Tibial nerve (tissue), 4 donors: ENCODE results near the gene ZKSCAN5. TPM values are rescaled to one million over a fixed set of nuclear protein-coding genes. Genes with fewer than 3 reads are reported as not detected.
"Not testable (repeated sequence)": the region's sequence is repeated elsewhere in the genome, so short reads cannot be mapped to it uniquely, and the experiment has no call there.

Experiments used
- DNase-seq, 2 donors: peaks; one replicate each; pipeline ENCODE4 v3.0.0-alpha.2; 2019; ENCODE audit warnings: low spot score in 2 of 2
- H3K27ac ChIP-seq, 4 donors: fragments of 200-600 bp; sonication (generic) in 3 of 4; one replicate each; pipeline ENCODE4 v1.5.1; 2017 to 2019; ENCODE audit warnings: mild to moderate bottlenecking in 1 of 4
- H3K27me3 ChIP-seq, 2 donors: fragments of 200-600 bp; sonication (generic) in 1 of 2; one replicate each; pipeline versions ENCODE4 v1.5.1 to v1.6.0; 2017 to 2019
- H3K36me3 ChIP-seq, 3 donors: fragments of 200-600 bp; sonication (generic); one replicate each; pipeline ENCODE4 v1.5.1; 2018 to 2019
- H3K4me1 ChIP-seq, 4 donors: fragments of 200-600 bp; sonication (generic) in 3 of 4; one replicate each; pipeline ENCODE4 v1.5.1; 2017 to 2019
- H3K4me3 ChIP-seq, 4 donors: fragments of 200-600 bp; sonication (generic) in 3 of 4; one replicate each; pipeline ENCODE4 v1.5.1; 2017 to 2019; ENCODE audit warnings: mild to moderate bottlenecking in 1 of 4, moderate library complexity in 1 of 4
- H3K9me3 ChIP-seq, 4 donors: fragments of 200-600 bp; sonication (generic) in 3 of 4; one replicate each; pipeline ENCODE4 v1.5.1; 2017 to 2019
- CTCF ChIP-seq, 5 experiments: fragments of 200-600 bp in 3 of 5; fragments of 450-650 bp in 2 of 5; sonication (generic) in 3 of 5; IDR thresholded peaks; one replicate each; pipeline ENCODE4 v1.5.1; 2016 to 2019; ENCODE audit warnings: antibody characterized with exemption in 5 of 5, mild to moderate bottlenecking in 3 of 5, moderate library complexity in 2 of 5
- EP300 ChIP-seq, 2 donors: sonication (generic); formaldehyde crosslinking; IDR thresholded peaks; one replicate each; pipeline ENCODE4 v1.6.1; 2017; ENCODE audit warnings: antibody characterized with exemption in 2 of 2, mild to moderate bottlenecking in 1 of 2
- POLR2A ChIP-seq, 2 donors: fragments of 450-650 bp; IDR thresholded peaks; one replicate each; pipeline ENCODE4 v1.6.1; 2017; ENCODE audit warnings: antibody characterized with exemption in 2 of 2, mild to moderate bottlenecking in 2 of 2, moderate library complexity in 2 of 2
- WGBS, 2 donors: methylation state at CpG; one replicate each; pipeline ENCODE4 v1.1.5; 2018; 5-methylcytosine and 5-hydroxymethylcytosine counted together
- total RNA-seq, 4 donors: library from RNA; depleted of rRNA; stranded (reverse); fragments of >200 nt; gene quantifications; one replicate each; pipeline ENCODE4 v1.1.0, GENCODE V29; 2016

Gene ZKSCAN5
- total RNA-seq, 4 donors from 2014 or later, result 9.0 to 11.7 (median 9.9) TPM

DNA sequence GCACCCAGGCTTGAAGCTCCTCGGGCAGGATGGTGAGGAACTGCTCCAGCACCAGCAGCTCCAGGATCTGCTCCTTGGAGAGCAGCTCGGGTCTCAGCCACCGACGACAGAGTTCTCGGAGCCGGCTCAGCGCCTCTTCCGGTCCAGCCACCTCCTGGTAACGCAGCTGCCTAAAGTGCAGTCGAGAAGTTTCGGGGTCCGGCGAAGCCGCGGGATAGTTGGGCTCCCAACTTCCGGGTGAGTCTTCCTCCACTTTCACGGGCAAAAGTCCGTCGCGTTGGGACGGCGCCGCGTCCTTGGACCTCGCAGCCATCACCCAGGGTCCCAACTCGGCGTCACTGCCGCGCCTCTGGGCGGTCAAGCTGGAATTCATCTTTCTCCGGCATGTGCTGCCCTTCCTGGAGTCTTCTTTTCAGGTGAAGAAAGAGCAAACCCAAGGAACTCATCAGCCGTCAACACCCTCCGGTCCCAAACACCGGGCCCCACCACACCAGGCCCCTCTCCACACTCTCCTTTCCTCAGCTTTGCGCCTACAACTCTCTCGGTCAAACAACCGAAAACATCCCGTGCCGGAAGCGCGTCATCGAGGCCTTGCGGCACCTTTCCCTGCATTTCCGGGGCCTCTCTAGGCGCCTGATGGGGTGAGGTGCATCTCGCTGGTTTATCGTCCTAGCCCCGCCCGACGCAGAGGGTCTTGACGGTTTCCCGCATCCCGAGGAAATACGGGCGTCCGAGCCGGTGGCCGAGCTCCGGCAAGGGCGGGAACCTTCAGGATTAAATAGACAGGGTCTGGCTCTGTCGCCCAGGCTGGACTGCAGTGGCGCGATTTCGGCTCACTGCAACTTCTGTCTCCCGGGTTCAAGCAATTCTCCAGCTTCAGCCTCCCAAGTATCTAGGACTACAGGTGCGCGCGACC is 4.5 kb upstream of the ZKSCAN5 start, which contains the start of gene ZNF394:
ZNF394 (minus strand) TSS at position 561 of the 916 bp plus-strand sequence; CDS start at position 373, 188 bp downstream.
- H3K27ac ChIP-seq, result peak within 1 kb of the TSS; percentile 80 to 96 (median 94)
- WGBS, 2 donors, result 0% methylated on average over 59 to 65 of the region's 68 CpGs
- H3K36me3 ChIP-seq, result peaks cover 0 to 36% (median 7%) of the 10 kb centered on the region in 3 donors
- peak; percentile 75 to 86 for DNase-seq
- peak within 1 kb of the TSS; percentile 57 to 87 (median 84) for H3K4me3 ChIP-seq
- no peaks in the 10 kb centered on the region for H3K27me3 ChIP-seq
- H3K9me3 ChIP-seq, result peaks cover 0 to 3% (median 0%) of the 10 kb centered on the region in 4 donors
- TF ChIP-seq POLR2A (IDR thresholded peaks at IDR 0.05) (peak; percentile 23 to 72), EP300 (IDR thresholded peaks at IDR 0.05) (peak; percentile 93 to 96), CTCF (IDR thresholded peaks at IDR 0.05) (peak in 2 of 5 experiments; percentile 17)
- peaks cover 0 to 36% (median 26%) of the 10 kb centered on the region in 4 donors for H3K4me1 ChIP-seq

- H3K4me3 ChIP-seq, result peak overlapping the region; percentile 57 to 87 (median 84)
- TF ChIP-seq EP300 (IDR thresholded peaks at IDR 0.05) (no peak), CTCF (IDR thresholded peaks at IDR 0.05) (no peak), POLR2A (IDR thresholded peaks at IDR 0.05) (no peak)
- H3K4me1 ChIP-seq, result peaks cover 0 to 39% (median 27%) of the 10 kb centered on the region in 4 donors
- 54 to 56% methylated on average over 16 of the region's 16 CpGs for WGBS, 2 donors
- no peak for DNase-seq
- peak overlapping the region; percentile 80 to 96 (median 94) for H3K27ac ChIP-seq
- peaks cover 0 to 30% (median 7%) of the 10 kb centered on the region in 3 donors for H3K36me3 ChIP-seq
- H3K9me3 ChIP-seq, result no peaks in the 10 kb centered on the region
- H3K27me3 ChIP-seq, result no peaks in the 10 kb centered on the region
Measured at GRCh38 chr7:99500637-99501009, 3.8 kb upstream of the ZKSCAN5 start.

GRCh38 chr7:99501236-99501635 is 3.2 kb upstream of the ZKSCAN5 start:
- peaks cover 0 to 45% (median 33%) of the 10 kb centered on the region in 4 donors for H3K4me1 ChIP-seq
- not testable (repeated sequence) for H3K4me3 ChIP-seq, DNase-seq, H3K27ac ChIP-seq, H3K27me3 ChIP-seq, H3K9me3 ChIP-seq
- H3K36me3 ChIP-seq, result peaks cover 0 to 24% (median 3%) of the 10 kb centered on the region in 3 donors
- 91 to 93% methylated on average over 12 of the region's 12 CpGs for WGBS, 2 donors

DNA sequence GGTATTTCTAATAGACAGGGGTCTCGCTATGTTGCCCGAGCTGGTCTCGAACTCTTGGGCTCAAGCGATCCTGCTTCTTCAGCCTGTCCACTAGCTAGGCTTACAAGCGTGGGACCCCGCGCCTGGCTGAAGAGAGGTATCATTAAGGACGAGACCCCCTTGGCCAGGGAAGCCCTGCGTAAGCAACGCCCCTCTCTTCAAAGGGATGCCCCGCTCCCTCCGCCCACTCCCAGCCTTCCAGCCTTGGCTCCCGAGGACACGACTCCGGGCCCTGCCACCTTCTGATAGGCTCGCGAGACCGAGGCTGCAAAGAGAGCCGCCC is 220 bp upstream of the ZKSCAN5 start:
- peaks cover 0 to 5% (median 0%) of the 10 kb centered on the region in 3 donors for H3K36me3 ChIP-seq
- DNase-seq, result no peak

DNA sequence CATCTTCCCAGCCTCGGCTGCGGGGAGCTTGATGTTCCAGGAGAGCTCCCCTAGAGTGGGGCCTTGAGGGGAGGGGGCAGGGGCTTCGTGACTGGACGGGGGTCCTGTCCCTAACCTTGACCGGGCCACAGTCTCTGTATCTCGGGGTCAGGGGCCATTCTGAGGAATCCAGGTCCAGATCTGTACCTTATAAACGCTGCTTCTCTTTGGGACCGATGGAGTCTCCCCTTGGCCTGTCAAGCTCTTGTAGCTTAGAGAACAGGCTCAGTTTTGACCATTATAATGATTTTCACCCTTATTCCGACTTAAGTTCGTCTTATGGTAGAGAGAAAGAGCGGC is 831 bp downstream of the ZKSCAN5 start:
- Histone ChIP-seq H3K36me3 (peaks cover 0 to 15% (median 0%) of the 10 kb centered on the region in 3 donors), H3K4me3 (peak overlapping the region; percentile 63 to 81 (median 72)), H3K27ac (peak overlapping the region; percentile 88 to 96 (median 94)), H3K9me3 (no peaks in the 10 kb centered on the region), H3K27me3 (no peaks in the 10 kb centered on the region), H3K4me1 (peaks cover 0 to 45% (median 26%) of the 10 kb centered on the region in 4 donors)
- DNase-seq, result no peak
- TF ChIP-seq POLR2A (IDR thresholded peaks at IDR 0.05) (no peak), EP300 (IDR thresholded peaks at IDR 0.05) (no peak), CTCF (IDR thresholded peaks at IDR 0.05) (no peak)
- 1 to 2% methylated on average over 10 to 11 of the region's 11 CpGs for WGBS, 2 donors

More for the DNA sequence above, 220 bp upstream of the ZKSCAN5 start:
- peaks cover 0 to 46% (median 26%) of the 10 kb centered on the region in 4 donors for H3K4me1 ChIP-seq
- peak overlapping the region; percentile 63 to 81 (median 72) for H3K4me3 ChIP-seq
- 5 to 9% methylated on average over 12 to 19 of the region's 19 CpGs for WGBS, 2 donors
- H3K27ac ChIP-seq, result peak overlapping the region; percentile 88 to 96 (median 94)
- TF ChIP-seq EP300 (IDR thresholded peaks at IDR 0.05), result peak in 1 of 2 donors; percentile 24
- TF ChIP-seq CTCF (IDR thresholded peaks at IDR 0.05), result peak in 1 of 5 experiments; percentile 17
- TF ChIP-seq POLR2A (IDR thresholded peaks at IDR 0.05), result no peak
- H3K27me3 ChIP-seq, result no peaks in the 10 kb centered on the region
- no peaks in the 10 kb centered on the region for H3K9me3 ChIP-seq
